GM12878 (cell line): ENCODE measurements around the gene STAT4. TPM values are rescaled to one million over a fixed set of nuclear protein-coding genes. Genes with fewer than 3 reads are reported as not detected.

Source experiments
- ATAC-seq: fragments of 200-7000 bp; cut with Tn5 transposase; 3 replicates; pipeline ENCODE4 v1.9.1; 2020; ENCODE audit warnings: mild to moderate bottlenecking, moderate library complexity
- BruUV-seq: library from RNA; stranded (reverse); fragments of 400-500 nt; replicated peaks from 2 replicates; lab custom pipeline; 2021; lab: Mats Ljungman, UMichigan
- CTCF ChIA-PET: fragments of 300-600 bp; sonication (Branson Sonifier 250); formaldehyde crosslinking; extraction: SDS; loops from one replicate; lab custom pipeline; 2021; ENCODE audit warnings: inconsistent platforms; lab: Yijun Ruan, JAX
- POLR2A ChIA-PET: fragments of 350-600 bp; formaldehyde crosslinking; extraction: SDS; loops from one replicate; lab custom pipeline; 2021; ENCODE audit warnings: inconsistent platforms; lab: Charles Lee
- RAD21 ChIA-PET: fragments of 300-600 bp; sonication (Branson Sonifier 250); formaldehyde crosslinking; loops from one replicate; lab custom pipeline; 2023; ENCODE audit warnings: antibody characterized with exemption; ENCODE audit not compliant: unreplicated experiment; lab: Charles Lee
- SMC1A ChIA-PET: fragments of 300-600 bp; sonication (Branson Sonifier 250); formaldehyde crosslinking; loops from one replicate; lab custom pipeline; 2023; ENCODE audit not compliant: unreplicated experiment, uncharacterized antibody; lab: Charles Lee
- DNase-seq: peaks from one replicate; pipeline ENCODE4 v3.0.0-alpha.2; 2011; ENCODE audit warnings: low read depth, low spot score
- FAIRE-seq: peaks from 3 replicates; lab custom pipeline; 2011; peaks lifted over from hg19 to GRCh38; lab: Jason Lieb, UNC
- H2AFZ ChIP-seq: 2 replicates; pipeline ENCODE4 v1.6.0; 2011; ENCODE audit warnings: low read depth, low read length, control low read depth; ENCODE audit not compliant: control insufficient read depth
- H3K27ac ChIP-seq: 2 replicates; pipeline ENCODE4 v1.5.1; 2011; ENCODE audit warnings: control low read depth; ENCODE audit not compliant: control insufficient read depth, insufficient read depth
- H3K27me3 ChIP-seq, 2 experiments: replicated peaks in 1 of 2; 2 replicates each; pipeline versions ENCODE4 v1.6.0 to v1.6.1; 2011; ENCODE audit warnings: low read length in 1 of 2; ENCODE audit not compliant: control insufficient read depth in 2 of 2, insufficient read depth in 2 of 2
- H3K36me3 ChIP-seq, 2 experiments: 2 replicates each; pipeline ENCODE4 v1.5.1; 2011; ENCODE audit warnings: low read length in 1 of 2; ENCODE audit not compliant: control insufficient read depth in 2 of 2, insufficient read depth in 2 of 2
- H3K4me1 ChIP-seq: 2 replicates; pipeline ENCODE4 v1.6.1; 2011; ENCODE audit warnings: mild to moderate bottlenecking, low read length, moderate library complexity, mixed read lengths; ENCODE audit not compliant: control insufficient read depth, insufficient read depth
- H3K4me2 ChIP-seq: 2 replicates; pipeline ENCODE4 v1.6.0; 2011; ENCODE audit warnings: control low read depth; ENCODE audit not compliant: control insufficient read depth, insufficient read depth
- H3K4me3 ChIP-seq: fragments of 200-600 bp; sonication (generic); 2 replicates; pipeline ENCODE4 v1.5.1; 2016
- H3K79me2 ChIP-seq: 2 replicates; pipeline ENCODE4 v1.6.0; 2011; ENCODE audit warnings: low read length; ENCODE audit not compliant: control insufficient read depth, insufficient read depth
- H3K9ac ChIP-seq: 2 replicates; pipeline ENCODE4 v1.8.0; 2011; ENCODE audit warnings: low read length, control low read depth, mixed read lengths; ENCODE audit not compliant: control insufficient read depth, insufficient read depth
- H3K9me3 ChIP-seq: replicated peaks from 3 replicates; pipeline ENCODE4 v1.5.1; 2011; ENCODE audit warnings: mild to moderate bottlenecking, low read length; ENCODE audit not compliant: control insufficient read depth, insufficient read depth
- H4K20me1 ChIP-seq: 2 replicates; pipeline ENCODE4 v1.6.0; 2011; ENCODE audit not compliant: control insufficient read depth, insufficient read depth
- BACH1 ChIP-seq: fragments of 450-650 bp; IDR thresholded peaks from 2 replicates; pipeline ENCODE4 v1.6.1; 2017; ENCODE audit warnings: mild to moderate bottlenecking, borderline replicate concordance
- CEBPZ ChIP-seq: fragments of 150-350 bp; IDR thresholded peaks from 2 replicates; pipeline ENCODE4 v1.6.1; 2016; ENCODE audit warnings: low read depth, low read length
- CHD1 ChIP-seq: IDR thresholded peaks from 2 replicates; pipeline ENCODE4 v1.6.1; 2012; ENCODE audit warnings: low read depth, low read length, improper control_type of control experiment
- LARP7 ChIP-seq: fragments of 450-650 bp; IDR thresholded peaks from 2 replicates; pipeline ENCODE4 v1.6.1; 2017; ENCODE audit warnings: mild to moderate bottlenecking
- NFIC ChIP-seq: IDR thresholded peaks from 2 replicates; pipeline ENCODE4 v1.6.1; 2012; ENCODE audit warnings: low read depth, mild to moderate bottlenecking, inconsistent platforms, low read length, moderate library complexity
- PAX5 ChIP-seq: IDR thresholded peaks from 2 replicates; pipeline ENCODE4 v1.6.1; 2011; ENCODE audit warnings: low read depth, low read length, borderline replicate concordance
- PKNOX1 ChIP-seq: fragments of 450-650 bp; IDR thresholded peaks from 2 replicates; pipeline ENCODE4 v1.6.1; 2016; ENCODE audit warnings: mild to moderate bottlenecking
- POLR2A ChIP-seq: IDR thresholded peaks from 2 replicates; pipeline ENCODE4 v1.6.1; 2011; ENCODE audit warnings: low read depth, mild to moderate bottlenecking, low read length
- POU2F2 ChIP-seq: IDR thresholded peaks from 3 replicates; pipeline ENCODE4 v1.6.1; 2011; ENCODE audit warnings: low read depth, mild to moderate bottlenecking, low read length, borderline replicate concordance
- RBBP5 ChIP-seq: fragments of 200-600 bp; sonication (generic); conservative IDR thresholded peaks from 2 replicates; pipeline ENCODE4 v1.6.1; 2016
- SRF ChIP-seq, 2 experiments: IDR thresholded peaks; 2 replicates each; pipeline ENCODE4 v1.6.1; 2011; ENCODE audit warnings: low read depth in 2 of 2, low read length in 2 of 2, mild to moderate bottlenecking in 1 of 2, moderate library complexity in 1 of 2
- TAF1 ChIP-seq: IDR thresholded peaks from 2 replicates; pipeline ENCODE4 v1.6.1; 2011; ENCODE audit warnings: mild to moderate bottlenecking, low read depth, low read length, borderline replicate concordance
- TCF3 ChIP-seq: IDR thresholded peaks from 2 replicates; pipeline ENCODE4 v1.6.1; 2012; ENCODE audit warnings: low read depth, mild to moderate bottlenecking, low read length, borderline replicate concordance; ENCODE audit not compliant: insufficient read depth
- ZNF24 ChIP-seq: fragments of 450-650 bp; IDR thresholded peaks from 2 replicates; pipeline ENCODE4 v1.6.1; 2017; ENCODE audit warnings: antibody characterized with exemption, mild to moderate bottlenecking
- WGBS: methylation state at CpG from one replicate; pipeline ENCODE4 v1.1.6; 2016; ENCODE audit warnings: low lambda C conversion rate; ENCODE audit not compliant: insufficient replicate concordance, insufficient coverage; ENCODE audit errors: missing lambda C conversion rate; 5-methylcytosine and 5-hydroxymethylcytosine counted together
- in situ Hi-C: fragments of 300-500 bp; cut with MboI; formaldehyde crosslinking; loops from 9 replicates; pipeline ENCODE4 v1.14.3; 2018; ENCODE audit warnings: mixed read lengths
- intact Hi-C: fragments of 100-400 bp; cut with micrococcal nuclease; formaldehyde crosslinking; loops from one replicate; pipeline ENCODE4 v1.14.2; 2022; ENCODE audit not compliant: unreplicated experiment
- polyA plus RNA-seq, 11 experiments: library from polyadenylated mRNA; depleted of rRNA in 4 of 11; unstranded in 6 of 11; stranded (reverse) in 5 of 11; fragments of >200 nt; fragmentation: Nextera tagmentation in 4 of 11; fragmentation: Illumina TruSeq in 1 of 11; extraction: Ambion mirVana in 4 of 11; extraction: Trizol in 1 of 11; gene quantifications; 1 replicate in 1 of 11; 2 replicates in 10 of 11; pipeline versions ENCODE4 v1.2.1 to v1.2.3, GENCODE V29; 2011 to 2016; ENCODE audit warnings: inconsistent platforms in 2 of 11, missing spikeins in 2 of 11, low read depth in 1 of 11
- total RNA-seq, 4 experiments: library from RNA; depleted of rRNA in 3 of 4; stranded (reverse); fragments of >200 nt in 3 of 4; fragmentation: Illumina TruSeq in 1 of 4; extraction: Trizol in 1 of 4; gene quantifications; 2 replicates each; pipeline versions ENCODE4 v1.2.1 to v1.2.3, GENCODE V29; 2013 to 2021
- TF ChIP-seq, protein P1 (sequence below): fragments of 450-650 bp; formaldehyde crosslinking; IDR thresholded peaks from 2 replicates; pipeline ENCODE4 v1.5.0; 2022; ENCODE audit warnings: mild to moderate bottlenecking, missing genetic modification characterization

The STAT4 gene
- total and polyA plus RNA-seq, 10 of the 15 experiments (the other 5 are each of a cell fraction or from before 2014, with no cell fraction given) = 3.1 to 9.3 (median 7.1) TPM

GRCh38 chr2:191010887-191011885, 139.6 kb downstream of the STAT4 start:
- no peak for FAIRE-seq
- peaks cover 18% of the 10 kb centered on the region for H3K4me1 ChIP-seq
- TF ChIP-seq ZNF24 = no peak
- TF ChIP-seq, protein P1, sequence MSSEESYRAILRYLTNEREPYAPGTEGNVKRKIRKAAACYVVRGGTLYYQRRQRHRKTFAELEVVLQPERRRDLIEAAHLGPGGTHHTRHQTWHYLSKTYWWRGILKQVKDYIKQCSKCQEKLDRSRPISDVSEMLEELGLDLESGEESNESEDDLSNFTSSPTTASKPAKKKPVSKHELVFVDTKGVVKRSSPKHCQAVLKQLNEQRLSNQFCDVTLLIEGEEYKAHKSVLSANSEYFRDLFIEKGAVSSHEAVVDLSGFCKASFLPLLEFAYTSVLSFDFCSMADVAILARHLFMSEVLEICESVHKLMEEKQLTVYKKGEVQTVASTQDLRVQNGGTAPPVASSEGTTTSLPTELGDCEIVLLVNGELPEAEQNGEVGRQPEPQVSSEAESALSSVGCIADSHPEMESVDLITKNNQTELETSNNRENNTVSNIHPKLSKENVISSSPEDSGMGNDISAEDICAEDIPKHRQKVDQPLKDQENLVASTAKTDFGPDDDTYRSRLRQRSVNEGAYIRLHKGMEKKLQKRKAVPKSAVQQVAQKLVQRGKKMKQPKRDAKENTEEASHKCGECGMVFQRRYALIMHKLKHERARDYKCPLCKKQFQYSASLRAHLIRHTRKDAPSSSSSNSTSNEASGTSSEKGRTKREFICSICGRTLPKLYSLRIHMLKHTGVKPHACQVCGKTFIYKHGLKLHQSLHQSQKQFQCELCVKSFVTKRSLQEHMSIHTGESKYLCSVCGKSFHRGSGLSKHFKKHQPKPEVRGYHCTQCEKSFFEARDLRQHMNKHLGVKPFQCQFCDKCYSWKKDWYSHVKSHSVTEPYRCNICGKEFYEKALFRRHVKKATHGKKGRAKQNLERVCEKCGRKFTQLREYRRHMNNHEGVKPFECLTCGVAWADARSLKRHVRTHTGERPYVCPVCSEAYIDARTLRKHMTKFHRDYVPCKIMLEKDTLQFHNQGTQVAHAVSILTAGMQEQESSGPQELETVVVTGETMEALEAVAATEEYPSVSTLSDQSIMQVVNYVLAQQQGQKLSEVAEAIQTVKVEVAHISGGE = peak; percentile 0; the same call in 1 of the 2 replicates
- TF ChIP-seq CEBPZ = no peak
- peak; percentile 83 for TF ChIP-seq POLR2A
- no peak for TF ChIP-seq TCF3
- no peak for TF ChIP-seq PAX5
- TF ChIP-seq TAF1 = no peak
- TF ChIP-seq CHD1 = no peak
- no peak for TF ChIP-seq SRF (IDR thresholded peaks at IDR 0.05; ENCODE audit: low read depth in 2 of 2, low read length in 2 of 2)
- TF ChIP-seq RBBP5 = no peak
- TF ChIP-seq LARP7 = no peak
- TF ChIP-seq NFIC = no peak
- TF ChIP-seq PKNOX1 = no peak
- TF ChIP-seq BACH1 = peak; percentile 16; the same call in 1 of the 2 replicates
- peak; percentile 67; the same call in 2 of the 3 replicates for TF ChIP-seq POU2F2

More at GRCh38 chr2:191010887-191011885, 139.6 kb downstream of the STAT4 start:
- Histone ChIP-seq H3K36me3 (peaks cover 8 to 45% of the 10 kb centered on the region in 2 experiments), H3K27me3 (no peaks in the 10 kb centered on the region), H3K9ac (peak overlapping the region; percentile 19), H3K79me2 (peaks cover 83% of the 10 kb centered on the region), H3K4me2 (peak overlapping the region; percentile 81), H2AFZ (no peak overlapping the region), H3K4me3 (peak overlapping the region; percentile 92), H3K27ac (no peak overlapping the region), H4K20me1 (peaks cover 10% of the 10 kb centered on the region), H3K9me3 (peaks cover 3% of the 10 kb centered on the region; the same call in 2 of the 3 replicates)
- CTCF ChIA-PET = interaction anchor here (0.6 to 2.1 kb wide), 6 partner anchors 11 to 122 kb away, joined by 3 to 6 read pairs (median 4); no protein-coding TSS in a partner anchor
- SMC1A ChIA-PET = interaction anchor here (0.7 to 3.8 kb wide), 17 partner anchors 8 to 161 kb away, joined by 3 to 23 read pairs (median 7); no protein-coding TSS in a partner anchor
- no TSS peak for BruUV-seq
- intact Hi-C loops (loop anchor here (1.0 to 5.0 kb wide), 2 partner anchors 9 to 129 kb away; partner anchors contain the start of gene GLS), in situ Hi-C loops (no loop called here)
- DNase-seq (no peak), ATAC-seq (peak; percentile 0; the same call in 1 of the 3 replicates)
- POLR2A ChIA-PET = interaction anchor here (0.5 to 5.7 kb wide), 12 partner anchors 9 to 164 kb away, joined by 3 to 75 read pairs (median 9); no protein-coding TSS in a partner anchor
- 88% methylated on average over 14 of the region's 14 CpGs for WGBS
- RAD21 ChIA-PET = interaction anchor here (0.5 to 3.1 kb wide), 9 partner anchors 8 to 160 kb away, joined by 3 to 12 read pairs (median 4); no protein-coding TSS in a partner anchor
